ENCODE data around the gene SLFN14.

DNA sequence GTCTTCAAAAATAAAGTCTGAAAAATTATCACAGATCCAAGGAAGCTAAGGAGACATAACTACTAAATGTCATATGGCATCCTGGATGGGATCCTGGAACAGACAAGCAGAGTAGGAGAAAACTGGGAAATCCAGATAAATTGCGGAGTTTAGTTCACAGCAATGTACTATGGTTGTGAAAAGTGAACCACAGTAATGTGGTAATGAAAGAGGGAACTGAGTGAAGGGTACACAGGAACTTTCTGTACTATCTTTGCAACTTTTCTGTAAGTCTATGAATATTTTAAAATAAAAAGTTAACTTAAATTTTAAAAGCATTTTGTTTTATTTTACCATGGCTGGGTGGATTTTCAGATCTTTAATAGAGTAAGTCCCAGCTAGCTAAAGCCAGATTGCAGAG lies 39.5 kb downstream of the SLFN14 start:
- TF ChIP-seq ZFP30 (CRISPR knock-in tag; IDR thresholded peaks at IDR 0.05): no peak
- no peak for TF ChIP-seq ISL1 (CRISPR knock-in tag; IDR thresholded peaks at IDR 0.05)
- TF ChIP-seq ZC3H10 (CRISPR knock-in tag; IDR thresholded peaks at IDR 0.05): no peak
- TF ChIP-seq PPARA (CRISPR knock-in tag; IDR thresholded peaks at IDR 0.05; ENCODE audit: borderline replicate concordance): no peak
- TF ChIP-seq ZNF565 (CRISPR knock-in tag; conservative IDR thresholded peaks at IDR 0.05; ENCODE audit: low read depth): no peak
- TF ChIP-seq ZNF70 (CRISPR knock-in tag; IDR thresholded peaks at IDR 0.05): no peak
